Measurements from ENCODE around the gene SRI.

DNA sequence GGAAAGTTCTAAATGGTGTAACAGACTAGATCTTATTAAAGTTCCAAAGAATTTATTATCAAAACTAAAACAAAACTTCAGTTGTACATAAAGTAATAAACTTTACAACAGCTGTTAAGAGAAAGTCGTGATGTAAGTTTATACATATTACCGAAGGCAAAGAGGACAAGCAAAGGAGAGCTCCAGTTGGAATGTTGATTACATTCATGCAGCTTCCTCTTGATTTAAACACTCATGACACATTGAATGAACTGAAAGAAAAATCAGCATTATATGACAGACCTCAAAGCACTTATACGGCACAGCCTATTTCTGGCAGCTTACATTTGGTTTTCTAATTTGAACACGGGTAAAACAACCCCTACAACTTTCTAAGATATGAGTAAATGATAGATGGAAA lies 13.6 kb downstream of the SRI start:
- TF ChIP-seq POLR2A (IDR thresholded peaks at IDR 0.05): no peak
- TF ChIP-seq, protein P1, sequence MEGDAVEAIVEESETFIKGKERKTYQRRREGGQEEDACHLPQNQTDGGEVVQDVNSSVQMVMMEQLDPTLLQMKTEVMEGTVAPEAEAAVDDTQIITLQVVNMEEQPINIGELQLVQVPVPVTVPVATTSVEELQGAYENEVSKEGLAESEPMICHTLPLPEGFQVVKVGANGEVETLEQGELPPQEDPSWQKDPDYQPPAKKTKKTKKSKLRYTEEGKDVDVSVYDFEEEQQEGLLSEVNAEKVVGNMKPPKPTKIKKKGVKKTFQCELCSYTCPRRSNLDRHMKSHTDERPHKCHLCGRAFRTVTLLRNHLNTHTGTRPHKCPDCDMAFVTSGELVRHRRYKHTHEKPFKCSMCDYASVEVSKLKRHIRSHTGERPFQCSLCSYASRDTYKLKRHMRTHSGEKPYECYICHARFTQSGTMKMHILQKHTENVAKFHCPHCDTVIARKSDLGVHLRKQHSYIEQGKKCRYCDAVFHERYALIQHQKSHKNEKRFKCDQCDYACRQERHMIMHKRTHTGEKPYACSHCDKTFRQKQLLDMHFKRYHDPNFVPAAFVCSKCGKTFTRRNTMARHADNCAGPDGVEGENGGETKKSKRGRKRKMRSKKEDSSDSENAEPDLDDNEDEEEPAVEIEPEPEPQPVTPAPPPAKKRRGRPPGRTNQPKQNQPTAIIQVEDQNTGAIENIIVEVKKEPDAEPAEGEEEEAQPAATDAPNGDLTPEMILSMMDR (IDR thresholded peaks at IDR 0.05): no peak

All from thyroid gland (tissue), 4 donors.